Gastrocnemius medialis (tissue), 4 donors: ENCODE results near the gene CHL1. TPM values are rescaled to one million over a fixed set of nuclear protein-coding genes. Genes with fewer than 3 reads are reported as not detected.

Source experiments
- ATAC-seq, 2 donors: fragments of 150-250 bp; one replicate each; pipeline ENCODE4 v1.9.1; 2016
- DNase-seq, 2 donors: peaks; one replicate each; pipeline ENCODE4 v3.0.0-alpha.2; 2019
- H3K27ac ChIP-seq, 4 donors: fragments of 200-600 bp; sonication (generic); 1 replicate in 1 of 4; 2 replicates in 3 of 4; pipeline ENCODE4 v1.5.1; 2016 to 2018; ENCODE audit warnings: mild to moderate bottlenecking in 2 of 4, moderate library complexity in 1 of 4
- H3K27me3 ChIP-seq, 3 donors: fragments of 200-600 bp; sonication (generic) in 2 of 3; 1 replicate in 1 of 3; 2 replicates in 2 of 3; pipeline versions ENCODE4 v1.5.1 to v1.6.0; 2016 to 2019; ENCODE audit warnings: mild to moderate bottlenecking in 1 of 3, moderate library complexity in 1 of 3
- H3K36me3 ChIP-seq, 2 donors: fragments of 200-600 bp; sonication (generic) in 1 of 2; one replicate each; pipeline ENCODE4 v1.5.1; 2017 to 2018
- H3K4me1 ChIP-seq, 2 donors: fragments of 200-600 bp; sonication (generic) in 1 of 2; one replicate each; pipeline ENCODE4 v1.5.1; 2016 to 2017; ENCODE audit warnings: mild to moderate bottlenecking in 2 of 2
- H3K4me3 ChIP-seq, 4 donors: fragments of 200-600 bp; sonication (generic) in 3 of 4; 1 replicate in 1 of 4; 2 replicates in 3 of 4; pipeline ENCODE4 v1.5.1; 2016 to 2019; ENCODE audit warnings: mild to moderate bottlenecking in 2 of 4
- H3K9me3 ChIP-seq, 3 donors: fragments of 200-600 bp; sonication (generic) in 2 of 3; 1 replicate in 1 of 3; 2 replicates in 2 of 3; pipeline ENCODE4 v1.5.1; 2016 to 2019
- POLR2A ChIP-seq, 2 donors: fragments of 450-650 bp; IDR thresholded peaks; one replicate each; pipeline ENCODE4 v1.6.1; 2017; ENCODE audit warnings: antibody characterized with exemption in 2 of 2, mild to moderate bottlenecking in 2 of 2, moderate library complexity in 2 of 2
- in situ Hi-C, 4 donors: fragments of 200-750 bp; cut with MboI; loops; one replicate each; pipeline versions ENCODE4 v1.15.0 to v1.8.0; 2017; ENCODE audit warnings: low sequenced_read_pairs in 4 of 4
- intact Hi-C: fragments of 100-400 bp; cut with DNase I; formaldehyde crosslinking; loops from one replicate; pipeline ENCODE4 v1.15.1; 2023; ENCODE audit warnings: low total_unique reads
- total RNA-seq, 4 donors: library from RNA; depleted of rRNA; stranded (reverse); fragments of >200 nt; gene quantifications; one replicate each; pipeline versions ENCODE4 v1.1.0 to v1.2.3, GENCODE V29; 2016
- TF ChIP-seq, protein P1 (sequence below), 5 experiments: fragments of 450-650 bp in 3 of 5; fragments of 200-600 bp in 2 of 5; sonication (generic) in 2 of 5; IDR thresholded peaks in 4 of 5; conservative IDR thresholded peaks in 1 of 5; 1 replicate in 4 of 5; 2 replicates in 1 of 5; pipeline ENCODE4 v1.5.1; 2016 to 2019; ENCODE audit warnings: antibody characterized with exemption in 5 of 5, mild to moderate bottlenecking in 3 of 5, moderate library complexity in 3 of 5

The CHL1 gene
- total RNA-seq, 4 donors from 2014 or later, result 0.36 to 2.9 (median 1.8) TPM

DNA sequence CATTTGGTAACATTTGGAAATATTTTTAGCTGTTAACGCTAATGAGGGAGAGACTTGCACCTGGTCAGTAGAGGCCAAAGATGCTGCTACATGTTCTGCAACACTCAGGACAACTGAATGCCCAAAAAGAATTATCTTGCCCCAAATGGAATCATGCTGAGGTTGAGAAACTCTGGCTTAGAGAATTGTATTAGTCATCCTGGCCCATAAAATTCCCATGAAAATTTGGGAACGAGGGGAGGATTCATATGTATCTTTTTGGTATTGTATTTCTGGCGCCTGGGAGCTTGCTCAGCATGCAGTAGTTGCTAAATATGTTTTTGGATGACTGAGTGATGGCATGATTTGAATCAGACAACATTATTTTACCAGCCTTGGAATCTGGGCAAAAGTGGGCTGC lies 59.9 kb downstream of the CHL1 start:
- Histone ChIP-seq H3K9me3 (no peaks in the 10 kb centered on the region), H3K4me3 (no peak overlapping the region), H3K27ac (no peak overlapping the region), H3K27me3 (no peaks in the 10 kb centered on the region), H3K36me3 (no peaks in the 10 kb centered on the region), H3K4me1 (no peaks in the 10 kb centered on the region)
- in situ Hi-C loops, result no loop called here
- DNase-seq, result no peak
- TF ChIP-seq, protein P1, sequence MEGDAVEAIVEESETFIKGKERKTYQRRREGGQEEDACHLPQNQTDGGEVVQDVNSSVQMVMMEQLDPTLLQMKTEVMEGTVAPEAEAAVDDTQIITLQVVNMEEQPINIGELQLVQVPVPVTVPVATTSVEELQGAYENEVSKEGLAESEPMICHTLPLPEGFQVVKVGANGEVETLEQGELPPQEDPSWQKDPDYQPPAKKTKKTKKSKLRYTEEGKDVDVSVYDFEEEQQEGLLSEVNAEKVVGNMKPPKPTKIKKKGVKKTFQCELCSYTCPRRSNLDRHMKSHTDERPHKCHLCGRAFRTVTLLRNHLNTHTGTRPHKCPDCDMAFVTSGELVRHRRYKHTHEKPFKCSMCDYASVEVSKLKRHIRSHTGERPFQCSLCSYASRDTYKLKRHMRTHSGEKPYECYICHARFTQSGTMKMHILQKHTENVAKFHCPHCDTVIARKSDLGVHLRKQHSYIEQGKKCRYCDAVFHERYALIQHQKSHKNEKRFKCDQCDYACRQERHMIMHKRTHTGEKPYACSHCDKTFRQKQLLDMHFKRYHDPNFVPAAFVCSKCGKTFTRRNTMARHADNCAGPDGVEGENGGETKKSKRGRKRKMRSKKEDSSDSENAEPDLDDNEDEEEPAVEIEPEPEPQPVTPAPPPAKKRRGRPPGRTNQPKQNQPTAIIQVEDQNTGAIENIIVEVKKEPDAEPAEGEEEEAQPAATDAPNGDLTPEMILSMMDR (IDR thresholded peaks at IDR 0.05 in 4 of 5, conservative IDR thresholded peaks at IDR 0.05 in 1 of 5), result no peak
- TF ChIP-seq POLR2A (IDR thresholded peaks at IDR 0.05), result no peak
- intact Hi-C loops, result no loop called here
- ATAC-seq, result no peak

DNA sequence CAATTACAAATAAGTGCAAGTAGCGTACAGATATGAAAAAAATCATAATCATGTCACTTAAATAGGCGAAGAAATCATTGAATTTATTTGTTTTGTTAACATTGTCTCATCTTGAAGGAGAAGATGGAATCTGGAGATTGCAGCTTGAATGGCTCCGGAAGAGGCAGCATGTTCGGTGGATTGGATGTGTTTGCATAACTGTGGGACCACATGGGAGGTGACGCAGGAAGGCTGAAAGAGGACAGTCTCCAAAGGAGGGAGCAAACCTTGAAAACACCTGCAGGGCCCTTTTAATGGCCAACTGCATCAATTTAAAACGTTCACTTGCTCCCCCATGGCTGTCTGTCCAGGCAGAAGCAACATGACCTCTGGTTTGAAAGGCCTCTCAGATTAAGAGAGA lies 61.3 kb downstream of the CHL1 start:
- Histone ChIP-seq H3K4me1 (no peaks in the 10 kb centered on the region), H3K36me3 (no peaks in the 10 kb centered on the region), H3K9me3 (no peaks in the 10 kb centered on the region), H3K4me3 (no peak overlapping the region), H3K27me3 (no peaks in the 10 kb centered on the region), H3K27ac (no peak overlapping the region)
- TF ChIP-seq, protein P1 (IDR thresholded peaks at IDR 0.05 in 4 of 5, conservative IDR thresholded peaks at IDR 0.05 in 1 of 5), result no peak
- no peak for TF ChIP-seq POLR2A (IDR thresholded peaks at IDR 0.05)
- in situ Hi-C loops (no loop called here), intact Hi-C loops (no loop called here)
- no peak for ATAC-seq
- DNase-seq, result no peak

DNA sequence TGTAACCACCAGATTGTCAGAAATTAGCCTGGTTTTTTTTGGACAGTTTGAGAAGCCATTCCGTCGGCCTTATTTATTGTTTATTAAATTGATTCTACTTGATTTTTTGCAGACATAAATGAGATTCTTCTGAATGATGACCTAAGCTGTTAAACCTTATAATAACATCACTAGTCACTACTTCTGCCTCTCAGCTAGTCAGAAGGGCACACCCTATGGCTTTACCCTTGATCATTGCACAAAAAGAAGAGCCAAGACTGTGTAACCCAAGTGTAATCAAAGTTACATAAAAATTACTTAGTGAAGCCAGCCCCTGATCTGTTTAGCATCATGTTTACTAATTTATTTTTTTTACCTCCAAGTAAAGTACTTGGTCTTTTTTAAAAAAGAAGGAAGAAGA lies 64.3 kb downstream of the CHL1 start:
- intact Hi-C loops (no loop called here), in situ Hi-C loops (no loop called here)
- no peak overlapping the region for H3K4me3 ChIP-seq
- ATAC-seq (no peak), DNase-seq (no peak)
- no peaks in the 10 kb centered on the region for H3K9me3 ChIP-seq
- no peak overlapping the region for H3K27ac ChIP-seq
- no peaks in the 10 kb centered on the region for H3K27me3 ChIP-seq
- no peaks in the 10 kb centered on the region for H3K4me1 ChIP-seq
- H3K36me3 ChIP-seq, result no peaks in the 10 kb centered on the region
- TF ChIP-seq POLR2A (IDR thresholded peaks at IDR 0.05), result no peak
- TF ChIP-seq, protein P1 (IDR thresholded peaks at IDR 0.05 in 4 of 5, conservative IDR thresholded peaks at IDR 0.05 in 1 of 5), result no peak

DNA sequence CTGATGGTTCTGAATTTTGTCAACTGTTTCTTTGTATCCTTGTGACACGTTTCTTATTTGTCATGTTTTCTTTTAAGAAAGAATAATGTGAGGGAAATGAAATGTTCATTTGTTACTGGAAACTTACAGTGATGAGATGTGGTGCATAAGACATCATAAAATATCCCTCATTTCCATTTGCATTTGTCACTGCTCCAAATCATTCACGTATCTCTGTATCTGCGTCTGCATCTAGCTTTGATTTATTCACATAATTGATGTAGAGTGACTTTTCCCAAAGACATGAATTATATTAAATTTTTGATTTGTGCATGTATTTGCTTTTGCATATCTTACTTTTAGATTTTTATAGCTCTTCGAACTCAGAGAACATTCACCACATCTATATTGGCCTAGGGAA lies 66.8 kb downstream of the CHL1 start:
- TF ChIP-seq, protein P1 (IDR thresholded peaks at IDR 0.05 in 4 of 5, conservative IDR thresholded peaks at IDR 0.05 in 1 of 5), result no peak
- no peak for TF ChIP-seq POLR2A (IDR thresholded peaks at IDR 0.05)
- ATAC-seq (no peak), DNase-seq (no peak)
- H3K36me3 ChIP-seq, result no peaks in the 10 kb centered on the region
- in situ Hi-C loops, result no loop called here
- H3K9me3 ChIP-seq, result no peaks in the 10 kb centered on the region
- no peaks in the 10 kb centered on the region for H3K4me1 ChIP-seq
- H3K27me3 ChIP-seq, result no peaks in the 10 kb centered on the region
- intact Hi-C loops, result no loop called here
- H3K4me3 ChIP-seq, result no peak overlapping the region
- H3K27ac ChIP-seq, result no peak overlapping the region

DNA sequence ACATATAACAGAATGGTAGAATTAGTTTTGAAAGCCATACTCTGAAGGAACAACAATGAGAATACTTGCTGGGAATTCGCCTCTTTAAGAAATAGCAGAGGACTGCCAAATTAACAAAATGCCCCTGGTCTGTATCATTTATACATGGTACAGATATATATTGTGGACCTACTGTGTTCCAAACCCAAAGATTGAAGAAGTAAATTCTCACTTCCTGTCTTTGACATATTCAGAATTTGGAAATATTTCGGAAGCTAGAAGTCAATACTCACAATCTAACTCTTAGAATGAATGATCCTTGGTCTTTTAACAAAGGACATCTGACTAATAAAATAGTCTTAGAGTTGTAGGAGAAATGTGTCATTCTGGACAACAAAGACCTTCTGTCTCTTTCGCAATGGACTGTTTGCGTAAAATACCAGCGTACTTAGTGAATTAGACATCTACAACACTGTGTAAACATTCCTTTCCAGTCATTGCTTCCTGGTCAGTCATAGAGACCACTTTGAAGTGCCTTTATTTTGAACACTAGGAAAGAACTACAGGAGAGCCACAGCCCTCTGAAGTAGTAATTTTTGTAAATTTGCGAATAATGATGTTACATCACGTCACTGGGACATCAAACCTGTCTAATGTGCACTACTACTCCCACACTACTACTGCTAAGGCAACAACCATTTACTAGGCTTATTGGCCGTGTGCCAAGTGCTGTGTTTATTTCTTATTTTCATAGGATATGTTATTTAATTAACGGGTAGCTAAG lies 68.0 kb downstream of the CHL1 start:
- TF ChIP-seq POLR2A (IDR thresholded peaks at IDR 0.05), result no peak
- TF ChIP-seq, protein P1 (IDR thresholded peaks at IDR 0.05 in 4 of 5, conservative IDR thresholded peaks at IDR 0.05 in 1 of 5), result no peak
- H3K36me3 ChIP-seq, result no peaks in the 10 kb centered on the region
- H3K9me3 ChIP-seq, result no peaks in the 10 kb centered on the region
- no peak overlapping the region for H3K4me3 ChIP-seq
- DNase-seq (no peak), ATAC-seq (no peak)
- no peaks in the 10 kb centered on the region for H3K27me3 ChIP-seq
- intact Hi-C loops, result no loop called here
- no peaks in the 10 kb centered on the region for H3K4me1 ChIP-seq
- in situ Hi-C loops, result no loop called here
- H3K27ac ChIP-seq, result no peak overlapping the region
